GM12873 (cell line): Measurements from ENCODE around the gene HSPA9.

Experiments
- CTCF ChIP-seq: IDR thresholded peaks from 2 replicates; pipeline ENCODE4 v1.5.1; 2012; ENCODE audit warnings: low read depth, mild to moderate bottlenecking, moderate library complexity, low read length, control low read depth; ENCODE audit not compliant: insufficient read depth; ENCODE audit errors: missing control alignments

HSPA9 gene

GRCh38 chr5:138523406-138523805 lies 51.8 kb downstream of the HSPA9 start:
- TF ChIP-seq CTCF: no peak

- TF ChIP-seq CTCF: no peak
These were observed 54.2 kb downstream of the HSPA9 start for GRCh38 chr5:138520971-138521370.

GRCh38 chr5:138517437-138517836 lies 57.8 kb downstream of the HSPA9 start:
- no peak for TF ChIP-seq CTCF

- TF ChIP-seq CTCF: no peak
These were observed 59.5 kb downstream of the HSPA9 start for GRCh38 chr5:138515556-138516245.

- no peak for TF ChIP-seq CTCF
These were observed 61.2 kb downstream of the HSPA9 start for GRCh38 chr5:138514021-138514420.

- no peak for TF ChIP-seq CTCF
These were observed 66.2 kb downstream of the HSPA9 start for GRCh38 chr5:138508958-138509357.

GRCh38 chr5:138506370-138507306 lies 68.6 kb downstream of the HSPA9 start:
- TF ChIP-seq CTCF: no peak
